Measurements from ENCODE around the gene RBM33.

Gene RBM33

DNA sequence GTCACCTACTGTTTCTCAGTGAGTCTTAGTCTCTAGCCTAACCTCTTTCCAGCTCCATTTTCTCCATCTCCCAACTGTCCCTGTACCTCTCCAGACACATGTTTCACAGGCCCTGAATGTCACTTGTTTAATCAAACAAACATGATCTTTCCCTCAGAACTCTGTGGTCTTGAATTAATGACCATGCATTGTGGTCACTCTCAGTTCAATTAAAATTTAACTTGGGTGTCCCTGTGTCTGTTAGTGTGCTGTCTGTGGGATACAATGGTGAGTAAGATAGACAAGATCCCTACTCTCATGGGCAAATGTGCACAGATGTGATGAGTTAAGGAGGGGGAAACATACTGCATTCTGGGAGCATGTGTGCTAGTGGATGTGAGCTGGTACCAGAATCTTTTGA, 65.0 kb downstream of the RBM33 start (continued):
- TF ChIP-seq, protein P1, sequence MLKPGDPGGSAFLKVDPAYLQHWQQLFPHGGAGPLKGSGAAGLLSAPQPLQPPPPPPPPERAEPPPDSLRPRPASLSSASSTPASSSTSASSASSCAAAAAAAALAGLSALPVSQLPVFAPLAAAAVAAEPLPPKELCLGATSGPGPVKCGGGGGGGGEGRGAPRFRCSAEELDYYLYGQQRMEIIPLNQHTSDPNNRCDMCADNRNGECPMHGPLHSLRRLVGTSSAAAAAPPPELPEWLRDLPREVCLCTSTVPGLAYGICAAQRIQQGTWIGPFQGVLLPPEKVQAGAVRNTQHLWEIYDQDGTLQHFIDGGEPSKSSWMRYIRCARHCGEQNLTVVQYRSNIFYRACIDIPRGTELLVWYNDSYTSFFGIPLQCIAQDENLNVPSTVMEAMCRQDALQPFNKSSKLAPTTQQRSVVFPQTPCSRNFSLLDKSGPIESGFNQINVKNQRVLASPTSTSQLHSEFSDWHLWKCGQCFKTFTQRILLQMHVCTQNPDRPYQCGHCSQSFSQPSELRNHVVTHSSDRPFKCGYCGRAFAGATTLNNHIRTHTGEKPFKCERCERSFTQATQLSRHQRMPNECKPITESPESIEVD (tag by site-specific recombination; IDR thresholded peaks at IDR 0.05) = no peak
- TF ChIP-seq ZNF473 (tag by site-specific recombination; IDR thresholded peaks at IDR 0.05) = no peak

DNA sequence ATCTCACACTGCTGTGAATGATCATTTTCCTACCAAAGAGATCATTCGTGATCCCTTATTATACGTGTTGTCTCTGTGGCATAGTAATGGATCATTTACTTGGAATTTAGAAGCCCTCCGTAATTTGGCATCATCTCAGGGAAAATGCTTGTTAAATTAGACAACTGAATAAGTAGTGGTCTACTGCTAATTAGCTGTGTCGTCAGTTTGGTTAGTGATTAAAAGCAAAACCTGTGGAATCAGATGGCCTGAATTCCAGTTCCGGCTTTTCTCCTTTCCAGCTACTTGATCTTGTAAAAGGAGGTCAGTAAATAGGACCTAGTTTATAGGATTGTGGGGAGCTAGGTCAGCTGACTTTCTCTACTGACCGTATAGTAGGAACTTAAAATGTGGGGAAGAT, 65.6 kb downstream of the RBM33 start:
- Histone ChIP-seq H3K4me3 (ENCODE audit: low read depth, low read length) (no peak overlapping the region), H3K27ac (ENCODE audit: extremely low read depth, low read depth, low read length) (no peak overlapping the region), H3K9me3 (ENCODE audit: control insufficient read depth, insufficient read depth, low read depth, low read length) (no peaks in the 10 kb centered on the region), H3K36me3 (ENCODE audit: control insufficient read depth in 2 of 2, insufficient read depth in 1 of 2, low read length in 2 of 2) (peaks cover 0 to 95% of the 10 kb centered on the region in 2 experiments; a peak in 1 of 3 replicates), H3K4me1 (ENCODE audit: control insufficient read depth, insufficient read depth, low read length) (no peaks in the 10 kb centered on the region)
- ChIA-PET POLR2A (no interaction called here), CTCF (interaction anchor here (0.6 to 1.1 kb wide), 2 partner anchors 28 to 111 kb away, joined by 4 to 6 read pairs; no protein-coding TSS in a partner anchor)
- TF ChIP-seq, protein P2, sequence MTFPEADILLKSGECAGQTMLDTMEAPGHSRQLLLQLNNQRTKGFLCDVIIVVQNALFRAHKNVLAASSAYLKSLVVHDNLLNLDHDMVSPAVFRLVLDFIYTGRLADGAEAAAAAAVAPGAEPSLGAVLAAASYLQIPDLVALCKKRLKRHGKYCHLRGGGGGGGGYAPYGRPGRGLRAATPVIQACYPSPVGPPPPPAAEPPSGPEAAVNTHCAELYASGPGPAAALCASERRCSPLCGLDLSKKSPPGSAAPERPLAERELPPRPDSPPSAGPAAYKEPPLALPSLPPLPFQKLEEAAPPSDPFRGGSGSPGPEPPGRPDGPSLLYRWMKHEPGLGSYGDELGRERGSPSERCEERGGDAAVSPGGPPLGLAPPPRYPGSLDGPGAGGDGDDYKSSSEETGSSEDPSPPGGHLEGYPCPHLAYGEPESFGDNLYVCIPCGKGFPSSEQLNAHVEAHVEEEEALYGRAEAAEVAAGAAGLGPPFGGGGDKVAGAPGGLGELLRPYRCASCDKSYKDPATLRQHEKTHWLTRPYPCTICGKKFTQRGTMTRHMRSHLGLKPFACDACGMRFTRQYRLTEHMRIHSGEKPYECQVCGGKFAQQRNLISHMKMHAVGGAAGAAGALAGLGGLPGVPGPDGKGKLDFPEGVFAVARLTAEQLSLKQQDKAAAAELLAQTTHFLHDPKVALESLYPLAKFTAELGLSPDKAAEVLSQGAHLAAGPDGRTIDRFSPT (tag by site-specific recombination; IDR thresholded peaks at IDR 0.05) = no peak
- TF ChIP-seq ZNF416 (tag by site-specific recombination; IDR thresholded peaks at IDR 0.05) = no peak
- TF ChIP-seq ZNF529 (tag by site-specific recombination; IDR thresholded peaks at IDR 0.05; ENCODE audit: insufficient replicate concordance) = no peak
- no peak for TF ChIP-seq YY1 (tag by site-specific recombination; IDR thresholded peaks at IDR 0.05)
- TF ChIP-seq HOXC10 (CRISPR knock-in tag; IDR thresholded peaks at IDR 0.05) = no peak
- TF ChIP-seq, protein P3, sequence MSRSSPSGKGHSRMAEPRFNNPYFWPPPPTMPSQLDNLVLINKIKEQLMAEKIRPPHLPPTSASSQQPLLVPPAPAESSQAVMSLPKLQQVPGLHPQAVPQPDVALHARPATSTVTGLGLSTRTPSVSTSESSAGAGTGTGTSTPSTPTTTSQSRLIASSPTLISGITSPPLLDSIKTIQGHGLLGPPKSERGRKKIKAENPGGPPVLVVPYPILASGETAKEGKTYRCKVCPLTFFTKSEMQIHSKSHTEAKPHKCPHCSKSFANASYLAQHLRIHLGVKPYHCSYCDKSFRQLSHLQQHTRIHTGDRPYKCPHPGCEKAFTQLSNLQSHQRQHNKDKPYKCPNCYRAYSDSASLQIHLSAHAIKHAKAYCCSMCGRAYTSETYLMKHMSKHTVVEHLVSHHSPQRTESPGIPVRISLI (tag by site-specific recombination; IDR thresholded peaks at IDR 0.05) = no peak
- TF ChIP-seq EGR2 (tag by site-specific recombination; IDR thresholded peaks at IDR 0.05; ENCODE audit: low read depth) = no peak
- TF ChIP-seq, protein P4, sequence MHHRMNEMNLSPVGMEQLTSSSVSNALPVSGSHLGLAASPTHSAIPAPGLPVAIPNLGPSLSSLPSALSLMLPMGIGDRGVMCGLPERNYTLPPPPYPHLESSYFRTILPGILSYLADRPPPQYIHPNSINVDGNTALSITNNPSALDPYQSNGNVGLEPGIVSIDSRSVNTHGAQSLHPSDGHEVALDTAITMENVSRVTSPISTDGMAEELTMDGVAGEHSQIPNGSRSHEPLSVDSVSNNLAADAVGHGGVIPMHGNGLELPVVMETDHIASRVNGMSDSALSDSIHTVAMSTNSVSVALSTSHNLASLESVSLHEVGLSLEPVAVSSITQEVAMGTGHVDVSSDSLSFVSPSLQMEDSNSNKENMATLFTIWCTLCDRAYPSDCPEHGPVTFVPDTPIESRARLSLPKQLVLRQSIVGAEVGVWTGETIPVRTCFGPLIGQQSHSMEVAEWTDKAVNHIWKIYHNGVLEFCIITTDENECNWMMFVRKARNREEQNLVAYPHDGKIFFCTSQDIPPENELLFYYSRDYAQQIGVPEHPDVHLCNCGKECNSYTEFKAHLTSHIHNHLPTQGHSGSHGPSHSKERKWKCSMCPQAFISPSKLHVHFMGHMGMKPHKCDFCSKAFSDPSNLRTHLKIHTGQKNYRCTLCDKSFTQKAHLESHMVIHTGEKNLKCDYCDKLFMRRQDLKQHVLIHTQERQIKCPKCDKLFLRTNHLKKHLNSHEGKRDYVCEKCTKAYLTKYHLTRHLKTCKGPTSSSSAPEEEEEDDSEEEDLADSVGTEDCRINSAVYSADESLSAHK (tag by site-specific recombination; IDR thresholded peaks at IDR 0.05) = no peak
- no peak for TF ChIP-seq ZNF571 (tag by site-specific recombination; IDR thresholded peaks at IDR 0.05)
- no peak for TF ChIP-seq ZNF302 (tag by site-specific recombination; IDR thresholded peaks at IDR 0.05; ENCODE audit: low read depth)

DNA sequence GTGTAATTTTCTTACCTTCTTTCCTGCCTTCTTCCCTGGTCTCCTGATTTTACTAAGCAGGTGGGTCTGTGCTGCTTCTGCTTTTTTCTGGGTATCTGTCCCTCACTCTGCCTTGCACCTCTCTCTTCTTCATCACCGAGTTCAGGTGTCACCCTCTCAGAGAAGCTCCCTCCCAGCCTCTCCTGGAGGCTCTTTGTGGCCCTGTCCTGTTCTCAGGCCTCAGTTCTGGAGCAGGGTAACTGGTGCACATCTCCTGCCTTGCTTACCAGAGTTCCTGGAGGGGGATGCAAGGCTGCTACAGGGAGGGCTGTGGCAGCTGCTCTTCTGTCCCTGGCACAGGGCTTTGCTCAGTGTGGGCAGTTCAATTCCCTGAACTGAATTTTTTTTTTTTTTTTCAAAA, 66.1 kb downstream of the RBM33 start:
- H3K9me3 ChIP-seq (ENCODE audit: control insufficient read depth, insufficient read depth, low read depth, low read length) = no peaks in the 10 kb centered on the region
- H3K27ac ChIP-seq (ENCODE audit: extremely low read depth, low read depth, low read length) = no peak overlapping the region
- ChIA-PET POLR2A (no interaction called here), CTCF (interaction anchor here (0.6 to 1.1 kb wide), 2 partner anchors 28 to 112 kb away, joined by 4 to 6 read pairs; no protein-coding TSS in a partner anchor)
- no peaks in the 10 kb centered on the region for H3K4me1 ChIP-seq (ENCODE audit: control insufficient read depth, insufficient read depth, low read length)
- no peak overlapping the region for H3K4me3 ChIP-seq (ENCODE audit: low read depth, low read length)
- peaks cover 0 to 95% of the 10 kb centered on the region in 2 experiments; a peak in 1 of 3 replicates for H3K36me3 ChIP-seq (ENCODE audit: control insufficient read depth in 2 of 2, insufficient read depth in 1 of 2, low read length in 2 of 2)
- no peak for TF ChIP-seq ZNF558 (tag by site-specific recombination; IDR thresholded peaks at IDR 0.05)
- TF ChIP-seq ZNF341 (tag by site-specific recombination; IDR thresholded peaks at IDR 0.05; ENCODE audit: low read depth) = no peak
- TF ChIP-seq, protein P5, sequence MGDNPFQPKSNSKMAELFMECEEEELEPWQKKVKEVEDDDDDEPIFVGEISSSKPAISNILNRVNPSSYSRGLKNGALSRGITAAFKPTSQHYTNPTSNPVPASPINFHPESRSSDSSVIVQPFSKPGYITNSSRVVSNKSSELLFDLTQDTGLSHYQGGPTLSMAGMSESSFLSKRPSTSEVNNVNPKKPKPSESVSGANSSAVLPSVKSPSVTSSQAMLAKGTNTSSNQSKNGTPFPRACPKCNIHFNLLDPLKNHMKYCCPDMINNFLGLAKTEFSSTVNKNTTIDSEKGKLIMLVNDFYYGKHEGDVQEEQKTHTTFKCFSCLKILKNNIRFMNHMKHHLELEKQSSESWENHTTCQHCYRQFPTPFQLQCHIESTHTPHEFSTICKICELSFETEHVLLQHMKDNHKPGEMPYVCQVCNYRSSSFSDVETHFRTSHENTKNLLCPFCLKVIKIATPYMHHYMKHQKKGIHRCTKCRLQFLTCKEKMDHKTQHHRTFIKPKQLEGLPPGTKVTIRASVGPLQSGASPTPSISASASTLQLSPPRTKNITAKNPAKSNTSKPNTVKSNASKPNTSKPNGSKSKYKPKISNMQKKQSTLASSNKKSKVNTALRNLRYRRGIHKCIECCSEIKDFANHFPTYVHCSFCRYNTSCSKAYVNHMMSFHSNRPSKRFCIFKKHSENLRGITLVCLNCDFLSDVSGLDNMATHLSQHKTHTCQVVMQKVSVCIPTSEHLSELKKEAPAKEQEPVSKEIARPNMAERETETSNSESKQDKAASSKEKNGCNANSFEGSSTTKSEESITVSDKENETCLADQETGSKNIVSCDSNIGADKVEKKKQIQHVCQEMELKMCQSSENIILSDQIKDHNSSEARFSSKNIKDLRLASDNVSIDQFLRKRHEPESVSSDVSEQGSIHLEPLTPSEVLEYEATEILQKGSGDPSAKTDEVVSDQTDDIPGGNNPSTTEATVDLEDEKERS (tag by site-specific recombination; IDR thresholded peaks at IDR 0.05) = no peak
- no peak for TF ChIP-seq ZNF785 (tag by site-specific recombination; IDR thresholded peaks at IDR 0.05)
- TF ChIP-seq ZNF529 (tag by site-specific recombination; IDR thresholded peaks at IDR 0.05; ENCODE audit: insufficient replicate concordance) = no peak
- TF ChIP-seq ZBTB20 (tag by site-specific recombination; IDR thresholded peaks at IDR 0.05) = no peak
- TF ChIP-seq ZNF366 (tag by site-specific recombination; conservative IDR thresholded peaks at IDR 0.05) = no peak
- TF ChIP-seq ZNF768 (tag by site-specific recombination; IDR thresholded peaks at IDR 0.05) = no peak
- TF ChIP-seq ZNF585B (tag by site-specific recombination; IDR thresholded peaks at IDR 0.05) = no peak
- TF ChIP-seq ZNF239 (tag by site-specific recombination; IDR thresholded peaks at IDR 0.05) = no peak
